ENCODE results near the gene ZBTB20.

GRCh38 chr3:114642951-114643741, 503.9 kb downstream of the ZBTB20 start:
- TF ChIP-seq, protein P1, sequence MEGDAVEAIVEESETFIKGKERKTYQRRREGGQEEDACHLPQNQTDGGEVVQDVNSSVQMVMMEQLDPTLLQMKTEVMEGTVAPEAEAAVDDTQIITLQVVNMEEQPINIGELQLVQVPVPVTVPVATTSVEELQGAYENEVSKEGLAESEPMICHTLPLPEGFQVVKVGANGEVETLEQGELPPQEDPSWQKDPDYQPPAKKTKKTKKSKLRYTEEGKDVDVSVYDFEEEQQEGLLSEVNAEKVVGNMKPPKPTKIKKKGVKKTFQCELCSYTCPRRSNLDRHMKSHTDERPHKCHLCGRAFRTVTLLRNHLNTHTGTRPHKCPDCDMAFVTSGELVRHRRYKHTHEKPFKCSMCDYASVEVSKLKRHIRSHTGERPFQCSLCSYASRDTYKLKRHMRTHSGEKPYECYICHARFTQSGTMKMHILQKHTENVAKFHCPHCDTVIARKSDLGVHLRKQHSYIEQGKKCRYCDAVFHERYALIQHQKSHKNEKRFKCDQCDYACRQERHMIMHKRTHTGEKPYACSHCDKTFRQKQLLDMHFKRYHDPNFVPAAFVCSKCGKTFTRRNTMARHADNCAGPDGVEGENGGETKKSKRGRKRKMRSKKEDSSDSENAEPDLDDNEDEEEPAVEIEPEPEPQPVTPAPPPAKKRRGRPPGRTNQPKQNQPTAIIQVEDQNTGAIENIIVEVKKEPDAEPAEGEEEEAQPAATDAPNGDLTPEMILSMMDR (IDR thresholded peaks at IDR 0.05; ENCODE audit: low read depth, low read length, poor library complexity, severe bottlenecking) = no peak
- TF ChIP-seq EZH2phosphoT487 (IDR thresholded peaks at IDR 0.05; ENCODE audit: borderline replicate concordance, low read length) = no peak
